Muscle layer of colon (tissue), 2 donors: ENCODE data around the gene CKAP2L.

Source experiments
- H3K27ac ChIP-seq: one replicate; pipeline ENCODE4 v1.7.0; 2013; ENCODE audit warnings: low read depth, mild to moderate bottlenecking, low read length, moderate library complexity
- H3K27me3 ChIP-seq, 2 donors: one replicate each; pipeline ENCODE4 v1.7.0; 2013; ENCODE audit warnings: low read length in 2 of 2, mild to moderate bottlenecking in 2 of 2; ENCODE audit not compliant: insufficient read depth in 2 of 2, control insufficient read depth in 1 of 2
- H3K36me3 ChIP-seq: one replicate; pipeline ENCODE4 v1.7.0; 2013; ENCODE audit warnings: mild to moderate bottlenecking, low read length; ENCODE audit not compliant: insufficient read depth
- H3K4me1 ChIP-seq: one replicate; pipeline ENCODE4 v1.7.0; 2013; ENCODE audit warnings: mild to moderate bottlenecking, low read length; ENCODE audit not compliant: insufficient read depth
- H3K4me3 ChIP-seq, 2 donors: one replicate each; pipeline ENCODE4 v1.7.0; 2013; ENCODE audit warnings: low read length in 2 of 2, low read depth in 1 of 2, mild to moderate bottlenecking in 1 of 2, moderate library complexity in 1 of 2
- H3K9ac ChIP-seq: one replicate; pipeline ENCODE4 v1.7.0; 2013; ENCODE audit warnings: low read length
- H3K9me3 ChIP-seq: one replicate; pipeline ENCODE4 v1.7.0; 2013; ENCODE audit warnings: mild to moderate bottlenecking, low read length
- donor health status: abdominal sarcoma.
- donor health status: Adenocarcinoma of cecum.

CKAP2L gene

GRCh38 chr2:112730216-112730615 is 34.2 kb downstream of the CKAP2L start:
- no peak overlapping the region for H3K4me3 ChIP-seq
- no peaks in the 10 kb centered on the region for H3K36me3 ChIP-seq
- H3K27me3 ChIP-seq = no peaks in the 10 kb centered on the region
- no peak overlapping the region for H3K9ac ChIP-seq
- no peaks in the 10 kb centered on the region for H3K9me3 ChIP-seq
- H3K4me1 ChIP-seq = no peaks in the 10 kb centered on the region
- H3K27ac ChIP-seq = no peak overlapping the region

GRCh38 chr2:112728378-112729175 is 35.8 kb downstream of the CKAP2L start:
- H3K4me1 ChIP-seq = no peaks in the 10 kb centered on the region
- H3K27ac ChIP-seq = no peak overlapping the region
- no peak overlapping the region for H3K4me3 ChIP-seq
- H3K36me3 ChIP-seq = no peaks in the 10 kb centered on the region
- H3K9ac ChIP-seq = no peak overlapping the region
- H3K9me3 ChIP-seq = no peaks in the 10 kb centered on the region
- H3K27me3 ChIP-seq = no peaks in the 10 kb centered on the region

- H3K9me3 ChIP-seq = no peaks in the 10 kb centered on the region
- H3K9ac ChIP-seq = no peak overlapping the region
- no peak overlapping the region for H3K27ac ChIP-seq
- H3K4me3 ChIP-seq = no peak overlapping the region
- no peaks in the 10 kb centered on the region for H3K27me3 ChIP-seq
- no peaks in the 10 kb centered on the region for H3K36me3 ChIP-seq
- no peaks in the 10 kb centered on the region for H3K4me1 ChIP-seq
These were observed 36.4 kb downstream of the CKAP2L start for GRCh38 chr2:112728029-112728362.

- no peak overlapping the region for H3K27ac ChIP-seq
- no peak overlapping the region for H3K9ac ChIP-seq
- no peaks in the 10 kb centered on the region for H3K27me3 ChIP-seq
- H3K4me1 ChIP-seq = no peaks in the 10 kb centered on the region
- H3K36me3 ChIP-seq = no peaks in the 10 kb centered on the region
- H3K9me3 ChIP-seq = no peaks in the 10 kb centered on the region
- H3K4me3 ChIP-seq = no peak overlapping the region
These were observed 37.0 kb downstream of the CKAP2L start for GRCh38 chr2:112727276-112728028.

- Histone ChIP-seq H3K4me1 (no peaks in the 10 kb centered on the region), H3K9ac (no peak overlapping the region), H3K27ac (no peak overlapping the region), H3K27me3 (no peaks in the 10 kb centered on the region), H3K36me3 (no peaks in the 10 kb centered on the region), H3K9me3 (no peaks in the 10 kb centered on the region), H3K4me3 (no peak overlapping the region)
These were observed 37.8 kb downstream of the CKAP2L start for GRCh38 chr2:112726487-112727190.

- Histone ChIP-seq H3K9ac (no peak overlapping the region), H3K4me3 (no peak overlapping the region), H3K9me3 (no peaks in the 10 kb centered on the region), H3K36me3 (no peaks in the 10 kb centered on the region), H3K4me1 (no peaks in the 10 kb centered on the region), H3K27ac (no peak overlapping the region), H3K27me3 (no peaks in the 10 kb centered on the region)
These were observed 38.6 kb downstream of the CKAP2L start for GRCh38 chr2:112725545-112726457.

GRCh38 chr2:112724591-112725525 is 39.6 kb downstream of the CKAP2L start:
- Histone ChIP-seq H3K27me3 (no peaks in the 10 kb centered on the region), H3K36me3 (no peaks in the 10 kb centered on the region), H3K4me1 (no peaks in the 10 kb centered on the region), H3K9me3 (no peaks in the 10 kb centered on the region), H3K27ac (no peak overlapping the region), H3K9ac (no peak overlapping the region), H3K4me3 (no peak overlapping the region)

- Histone ChIP-seq H3K4me3 (no peak overlapping the region), H3K36me3 (no peaks in the 10 kb centered on the region)
These were observed 40.4 kb downstream of the CKAP2L start for GRCh38 chr2:112723995-112724394.

GRCh38 chr2:112723547-112723940 is 40.9 kb downstream of the CKAP2L start:
- Histone ChIP-seq H3K9ac (no peak overlapping the region), H3K27ac (no peak overlapping the region), H3K4me1 (no peaks in the 10 kb centered on the region), H3K27me3 (no peaks in the 10 kb centered on the region), H3K36me3 (no peaks in the 10 kb centered on the region), H3K9me3 (no peaks in the 10 kb centered on the region), H3K4me3 (no peak overlapping the region)

More at GRCh38 chr2:112723995-112724394, 40.4 kb downstream of the CKAP2L start:
- no peaks in the 10 kb centered on the region for H3K4me1 ChIP-seq
- H3K27ac ChIP-seq = no peak overlapping the region
- no peak overlapping the region for H3K9ac ChIP-seq
- no peaks in the 10 kb centered on the region for H3K9me3 ChIP-seq
- no peaks in the 10 kb centered on the region for H3K27me3 ChIP-seq

GRCh38 chr2:112722816-112723546 is 41.4 kb downstream of the CKAP2L start:
- Histone ChIP-seq H3K4me1 (no peaks in the 10 kb centered on the region), H3K27me3 (no peaks in the 10 kb centered on the region), H3K27ac (no peak overlapping the region), H3K36me3 (no peaks in the 10 kb centered on the region), H3K9me3 (no peaks in the 10 kb centered on the region), H3K9ac (no peak overlapping the region), H3K4me3 (no peak overlapping the region)
